H1 (cell line): ENCODE data around the gene FMOD. TPM values are rescaled to one million over a fixed set of nuclear protein-coding genes. Genes with fewer than 3 reads are reported as not detected.

Source experiments
- CTCF ChIA-PET: fragments of 300-600 bp; sonication (Branson Sonifier 250); formaldehyde crosslinking; loops from one replicate; lab custom pipeline; 2021; ENCODE audit not compliant: partially characterized antibody; lab: Charles Lee
- POLR2A ChIA-PET: fragments of 300-600 bp; sonication (Branson Sonifier 250); formaldehyde crosslinking; loops from one replicate; lab custom pipeline; 2021; ENCODE audit warnings: inconsistent platforms; ENCODE audit not compliant: partially characterized antibody; lab: Charles Lee
- DNase-seq, 2 experiments: peaks; one replicate each; pipeline versions ENCODE4 v3.0.0 to v3.0.0-alpha.2; 2010 to 2022; ENCODE audit warnings: low spot score in 2 of 2, low read depth in 1 of 2, mixed read lengths in 1 of 2
- FAIRE-seq: peaks from 2 replicates; lab custom pipeline; 2011; peaks lifted over from hg19 to GRCh38; lab: Jason Lieb, UNC
- H2AFZ ChIP-seq: 2 replicates; pipeline ENCODE4 v1.8.1; 2012; ENCODE audit warnings: low read length, inconsistent platforms
- H2AK5ac ChIP-seq: 2 replicates; pipeline ENCODE4 v1.6.1; 2013; ENCODE audit warnings: low read depth, low read length
- H2BK120ac ChIP-seq: replicated peaks from 2 replicates; pipeline ENCODE3; 2013; ENCODE audit warnings: low read depth, low read length, inconsistent platforms
- H2BK12ac ChIP-seq: 2 replicates; pipeline ENCODE4 v1.6.1; 2013; ENCODE audit warnings: low read depth, low read length
- H2BK15ac ChIP-seq: 2 replicates; pipeline ENCODE4 v1.6.1; 2013; ENCODE audit warnings: low read length
- H2BK20ac ChIP-seq: 2 replicates; pipeline ENCODE4 v1.6.1; 2013; ENCODE audit warnings: low read length
- H2BK5ac ChIP-seq: 2 replicates; pipeline ENCODE4 v1.6.1; 2013; ENCODE audit warnings: low read depth, low read length
- H3K14ac ChIP-seq: 2 replicates; pipeline ENCODE4 v1.6.1; 2013; ENCODE audit warnings: inconsistent platforms; ENCODE audit not compliant: insufficient read length
- H3K18ac ChIP-seq: 2 replicates; pipeline ENCODE4 v1.6.1; 2013; ENCODE audit warnings: low read length; ENCODE audit errors: extremely low read depth
- H3K23ac ChIP-seq: 2 replicates; pipeline ENCODE4 v1.6.1; 2013; ENCODE audit warnings: inconsistent platforms; ENCODE audit not compliant: insufficient read length
- H3K23me2 ChIP-seq: 2 replicates; pipeline ENCODE4 v1.6.1; 2013; ENCODE audit warnings: low read depth, low read length
- H3K27ac ChIP-seq: 2 replicates; pipeline ENCODE4 v1.6.1; 2011; ENCODE audit warnings: low read depth, low read length, inconsistent platforms
- H3K27me3 ChIP-seq, 4 experiments: replicated peaks in 1 of 4; 1 replicate in 1 of 4; 2 replicates in 3 of 4; pipeline versions ENCODE4 v1.6.1 to v1.8.1; 2011 to 2013; ENCODE audit warnings: low read length in 3 of 4, mild to moderate bottlenecking in 3 of 4, inconsistent platforms in 2 of 4, mixed read lengths in 2 of 4, moderate library complexity in 1 of 4; ENCODE audit not compliant: control insufficient read depth in 3 of 4, insufficient read depth in 3 of 4; ENCODE audit errors: extremely low read depth in 1 of 4
- H3K36me3 ChIP-seq, 4 experiments: 2 replicates each; pipeline versions ENCODE4 v1.6.1 to v1.8.1; 2011 to 2013; ENCODE audit warnings: mild to moderate bottlenecking in 4 of 4, low read length in 3 of 4, moderate library complexity in 2 of 4, control low read depth in 1 of 4, inconsistent platforms in 1 of 4; ENCODE audit not compliant: insufficient read depth in 4 of 4, control insufficient read depth in 2 of 4
- H3K4ac ChIP-seq: replicated peaks from 2 replicates; pipeline ENCODE3; 2013; ENCODE audit warnings: low read length, low read depth, mixed read lengths, inconsistent platforms; ENCODE audit not compliant: insufficient read length
- H3K4me1 ChIP-seq, 4 experiments: replicated peaks in 1 of 4; 1 replicate in 1 of 4; 2 replicates in 3 of 4; pipeline versions ENCODE4 v1.6.1 to v1.8.1; 2011 to 2013; ENCODE audit warnings: low read length in 3 of 4, inconsistent platforms in 2 of 4, mixed read lengths in 1 of 4; ENCODE audit not compliant: insufficient read depth in 4 of 4, control insufficient read depth in 3 of 4
- H3K4me2 ChIP-seq, 2 experiments: 2 replicates each; pipeline versions ENCODE4 v1.6.1 to v1.8.1; 2011 to 2013; ENCODE audit warnings: low read depth in 2 of 2, low read length in 2 of 2, control low read depth in 1 of 2, inconsistent platforms in 1 of 2, mild to moderate bottlenecking in 1 of 2; ENCODE audit not compliant: insufficient read depth in 1 of 2
- H3K4me3 ChIP-seq, 4 experiments: fragments of 200-600, 300-600 bp in 1 of 4; sonication (generic), shearing (Covaris generic), sonication (Bioruptor Twin) in 1 of 4; 2 replicates each; pipeline versions ENCODE4 v1.5.1 to v1.8.1; 2011 to 2016; ENCODE audit warnings: low read length in 4 of 4, low read depth in 3 of 4, control low read depth in 2 of 4, inconsistent platforms in 2 of 4, mild to moderate bottlenecking in 2 of 4, mixed read lengths in 1 of 4, moderate library complexity in 1 of 4; ENCODE audit not compliant: insufficient read depth in 2 of 4; ENCODE audit errors: extremely low read depth in 1 of 4
- H3K56ac ChIP-seq: replicated peaks from 2 replicates; pipeline ENCODE3; 2013; ENCODE audit warnings: low read depth, mild to moderate bottlenecking, mixed read lengths, low read length, inconsistent platforms; ENCODE audit not compliant: insufficient read length
- H3K79me1 ChIP-seq: 2 replicates; pipeline ENCODE4 v1.6.1; 2013; ENCODE audit warnings: low read depth, low read length, control low read depth
- H3K79me2 ChIP-seq, 2 experiments: 2 replicates each; pipeline versions ENCODE4 v1.6.1 to v1.8.1; 2012 to 2013; ENCODE audit warnings: low read length in 2 of 2, mild to moderate bottlenecking in 2 of 2, inconsistent platforms in 1 of 2; ENCODE audit not compliant: insufficient read depth in 2 of 2, control insufficient read depth in 1 of 2
- H3K9ac ChIP-seq, 4 experiments: replicated peaks in 1 of 4; 1 replicate in 1 of 4; 2 replicates in 3 of 4; pipeline versions ENCODE4 v1.6.1 to v1.8.1; 2011 to 2013; ENCODE audit warnings: low read depth in 3 of 4, low read length in 3 of 4, control low read depth in 2 of 4, mild to moderate bottlenecking in 2 of 4, moderate library complexity in 2 of 4, inconsistent platforms in 1 of 4; ENCODE audit errors: extremely low read depth in 1 of 4
- H3K9me3 ChIP-seq, 2 experiments: 2 replicates each; pipeline versions ENCODE4 v1.6.1 to v1.8.1; 2012 to 2013; ENCODE audit warnings: mild to moderate bottlenecking in 2 of 2, moderate library complexity in 2 of 2, control low read depth in 1 of 2, inconsistent platforms in 1 of 2, low read depth in 1 of 2, low read length in 1 of 2, mixed read lengths in 1 of 2; ENCODE audit not compliant: insufficient read depth in 2 of 2
- H4K20me1 ChIP-seq, 2 experiments: replicated peaks in 1 of 2; 2 replicates each; pipeline versions ENCODE3 to v1.8.1; 2011 to 2013; ENCODE audit warnings: inconsistent platforms in 2 of 2, low read length in 2 of 2, mild to moderate bottlenecking in 1 of 2; ENCODE audit not compliant: insufficient read depth in 2 of 2, control insufficient read depth in 1 of 2
- H4K5ac ChIP-seq: 2 replicates; pipeline ENCODE4 v1.6.1; 2013; ENCODE audit warnings: low read length, low read depth, mixed read lengths, inconsistent platforms; ENCODE audit not compliant: insufficient read length
- H4K8ac ChIP-seq: 2 replicates; pipeline ENCODE4 v1.8.0; 2013; ENCODE audit warnings: mild to moderate bottlenecking, moderate library complexity, low read length, inconsistent platforms; ENCODE audit not compliant: insufficient read depth; ENCODE audit errors: extremely low read depth
- H4K91ac ChIP-seq: replicated peaks from 2 replicates; pipeline ENCODE3; 2013; ENCODE audit warnings: low read length, mixed read lengths, inconsistent platforms; ENCODE audit not compliant: insufficient read length
- BACH1 ChIP-seq: IDR thresholded peaks from 2 replicates; pipeline ENCODE4 v1.6.1; 2012; ENCODE audit warnings: low read length, improper control_type of control experiment
- BCL11A ChIP-seq, 2 experiments: IDR thresholded peaks; one replicate each; pipeline ENCODE4 v1.6.1; 2011; ENCODE audit warnings: low read depth in 2 of 2, low read length in 2 of 2, mild to moderate bottlenecking in 2 of 2
- CHD2 ChIP-seq: IDR thresholded peaks from 2 replicates; pipeline ENCODE4 v1.6.1; 2012; ENCODE audit warnings: low read length, improper control_type of control experiment
- CREB1 ChIP-seq: IDR thresholded peaks from 2 replicates; pipeline ENCODE4 v1.6.1; 2012; ENCODE audit warnings: inconsistent platforms
- CTBP2 ChIP-seq: IDR thresholded peaks from 2 replicates; pipeline ENCODE4 v1.7.0; 2011; ENCODE audit warnings: borderline replicate concordance, mild to moderate bottlenecking, moderate library complexity, mixed read lengths, low read length; ENCODE audit not compliant: insufficient read depth, insufficient read length
- RNF2 ChIP-seq: fragments of 200-900, 300-1000 bp; sonication (generic); IDR thresholded peaks from 2 replicates; pipeline ENCODE4 v1.7.1; 2016; ENCODE audit warnings: borderline replicate concordance, low read depth, mild to moderate bottlenecking, antibody characterized with exemption, low read length; ENCODE audit not compliant: poor library complexity, severe bottlenecking; ENCODE audit errors: missing control alignments
- SAP30 ChIP-seq: fragments of 300-600 bp; sonication (generic); IDR thresholded peaks from 2 replicates; pipeline ENCODE4 v1.7.1; 2012; ENCODE audit warnings: low read length, moderate library complexity, mild to moderate bottlenecking, inconsistent platforms; ENCODE audit not compliant: insufficient read depth, insufficient replicate concordance
- SIX5 ChIP-seq: IDR thresholded peaks from 2 replicates; pipeline ENCODE4 v1.6.1; 2011; ENCODE audit warnings: mild to moderate bottlenecking, low read depth, low read length
- SUZ12 ChIP-seq: fragments of 200-600 bp; sonication (generic); IDR thresholded peaks from 2 replicates; pipeline ENCODE4 v1.6.1; 2012; ENCODE audit warnings: mild to moderate bottlenecking, inconsistent platforms, low read length, moderate library complexity, mixed read lengths
- WGBS, 2 experiments: shearing (Covaris generic) in 1 of 2; methylation state at CpG; one replicate each; pipeline versions ENCODE4 v1.1.6 to v1.1.7; 2013 to 2015; ENCODE audit warnings: low lambda C conversion rate in 2 of 2, mixed read lengths in 2 of 2, inconsistent platforms in 1 of 2, low coverage in 1 of 2, missing lambda C conversion rate in 1 of 2; ENCODE audit not compliant: insufficient replicate concordance in 2 of 2, insufficient coverage in 1 of 2, insufficient read length in 1 of 2; ENCODE audit errors: extremely low coverage in 1 of 2, missing lambda C conversion rate in 1 of 2; 5-methylcytosine and 5-hydroxymethylcytosine counted together
- polyA plus RNA-seq, 7 experiments: library from polyadenylated mRNA; depleted of rRNA in 3 of 7; stranded (reverse) in 5 of 7; unstranded in 2 of 7; fragments of >200 nt in 5 of 7; fragments of 200-250 nt in 2 of 7; gene quantifications; 1 replicate in 5 of 7; 2 replicates in 1 of 7; 4 replicates in 1 of 7; pipeline versions ENCODE4 v1.2.1 to v1.2.3, GENCODE V29; 2011 to 2013; ENCODE audit warnings: missing spikeins in 2 of 7, mixed read lengths in 2 of 7
- total RNA-seq: library from RNA; stranded (reverse); fragmentation: NEBNext Ultra II Directional; extraction: Animal tissue kit (Norgen Biotek cat#: 25700); gene quantifications from 2 replicates; pipeline ENCODE4 v1.2.1, GENCODE V29; 2021
- TF ChIP-seq, protein P1 (sequence below): IDR thresholded peaks from 2 replicates; pipeline ENCODE4 v1.6.1; 2012; ENCODE audit warnings: low read length, inconsistent platforms
- TF ChIP-seq, protein P2 (sequence below): IDR thresholded peaks from 2 replicates; pipeline ENCODE4 v1.6.1; 2011; ENCODE audit warnings: low read length, improper control_type of control experiment

The FMOD gene
- total and polyA plus RNA-seq, 2 of the 8 experiments (the other 6 are each of a cell fraction or from before 2014, with no cell fraction given): 0.17 to 0.32 TPM

- Histone ChIP-seq H3K56ac (no peak overlapping the region), H2AK5ac (no peak overlapping the region), H2BK15ac (no peak overlapping the region), H3K27ac (no peak overlapping the region), H4K20me1 (no peaks in the 10 kb centered on the region), H4K5ac (no peak overlapping the region), H3K27me3 (no peaks in the 10 kb centered on the region), H3K18ac (no peak overlapping the region), H3K4me2 (no peak overlapping the region), H3K4me3 (no peak overlapping the region), H3K9me3 (no peaks in the 10 kb centered on the region), H2BK12ac (no peak overlapping the region), H2BK20ac (no peak overlapping the region), H2AFZ (no peak overlapping the region), H3K23me2 (no peaks in the 10 kb centered on the region; the same call in 1 of the 2 replicates), H3K79me2 (no peaks in the 10 kb centered on the region), H3K4me1 (no peaks in the 10 kb centered on the region), H3K9ac (no peak overlapping the region), H3K14ac (no peak overlapping the region), H4K8ac (no peak overlapping the region), H3K79me1 (no peaks in the 10 kb centered on the region), H4K91ac (no peak overlapping the region), H2BK5ac (no peak overlapping the region), H3K23ac (no peak overlapping the region), H3K4ac (no peak overlapping the region), H3K36me3 (no peaks in the 10 kb centered on the region), H2BK120ac (no peak overlapping the region)
- DNase-seq (peak in 1 of 2 experiments; percentile 23), FAIRE-seq (no peak)
- WGBS, 2 experiments: 80% methylated on average over 3 of the region's 3 CpGs; no CpG with 5 or more reads in 1 of the 2 experiments
- ChIA-PET POLR2A (interaction anchor here (0.6 kb wide), 1 partner anchor 1010 kb away, joined by 3 read pairs; no protein-coding TSS in a partner anchor), CTCF (interaction anchor here (0.6 to 1.4 kb wide), 3 partner anchors 19 to 200 kb away, joined by 3 read pairs; no protein-coding TSS in a partner anchor)
- TF ChIP-seq RNF2: no peak
- TF ChIP-seq, protein P1, sequence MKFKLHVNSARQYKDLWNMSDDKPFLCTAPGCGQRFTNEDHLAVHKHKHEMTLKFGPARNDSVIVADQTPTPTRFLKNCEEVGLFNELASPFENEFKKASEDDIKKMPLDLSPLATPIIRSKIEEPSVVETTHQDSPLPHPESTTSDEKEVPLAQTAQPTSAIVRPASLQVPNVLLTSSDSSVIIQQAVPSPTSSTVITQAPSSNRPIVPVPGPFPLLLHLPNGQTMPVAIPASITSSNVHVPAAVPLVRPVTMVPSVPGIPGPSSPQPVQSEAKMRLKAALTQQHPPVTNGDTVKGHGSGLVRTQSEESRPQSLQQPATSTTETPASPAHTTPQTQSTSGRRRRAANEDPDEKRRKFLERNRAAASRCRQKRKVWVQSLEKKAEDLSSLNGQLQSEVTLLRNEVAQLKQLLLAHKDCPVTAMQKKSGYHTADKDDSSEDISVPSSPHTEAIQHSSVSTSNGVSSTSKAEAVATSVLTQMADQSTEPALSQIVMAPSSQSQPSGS: no peak
- TF ChIP-seq, protein P2, sequence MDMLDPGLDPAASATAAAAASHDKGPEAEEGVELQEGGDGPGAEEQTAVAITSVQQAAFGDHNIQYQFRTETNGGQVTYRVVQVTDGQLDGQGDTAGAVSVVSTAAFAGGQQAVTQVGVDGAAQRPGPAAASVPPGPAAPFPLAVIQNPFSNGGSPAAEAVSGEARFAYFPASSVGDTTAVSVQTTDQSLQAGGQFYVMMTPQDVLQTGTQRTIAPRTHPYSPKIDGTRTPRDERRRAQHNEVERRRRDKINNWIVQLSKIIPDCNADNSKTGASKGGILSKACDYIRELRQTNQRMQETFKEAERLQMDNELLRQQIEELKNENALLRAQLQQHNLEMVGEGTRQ: no peak
- no peak for TF ChIP-seq CTBP2
- no peak for TF ChIP-seq CREB1
- no peak for TF ChIP-seq CHD2
- TF ChIP-seq BACH1: no peak
- no peak for TF ChIP-seq SUZ12
- no peak for TF ChIP-seq BCL11A (IDR thresholded peaks at IDR 0.05; ENCODE audit: low read depth in 2 of 2, low read length in 2 of 2)
- TF ChIP-seq SAP30: no peak
- no peak for TF ChIP-seq SIX5
Measured at GRCh38 chr1:203388683-203389082, 37.8 kb upstream of the FMOD start.
